ENCODE measurements around the gene PARP11. TPM values are rescaled to one million over a fixed set of nuclear protein-coding genes. Genes with fewer than 3 reads are reported as not detected.

PARP11 gene
- total RNA-seq: 3.3 and 3.6 TPM in 2 replicates

DNA sequence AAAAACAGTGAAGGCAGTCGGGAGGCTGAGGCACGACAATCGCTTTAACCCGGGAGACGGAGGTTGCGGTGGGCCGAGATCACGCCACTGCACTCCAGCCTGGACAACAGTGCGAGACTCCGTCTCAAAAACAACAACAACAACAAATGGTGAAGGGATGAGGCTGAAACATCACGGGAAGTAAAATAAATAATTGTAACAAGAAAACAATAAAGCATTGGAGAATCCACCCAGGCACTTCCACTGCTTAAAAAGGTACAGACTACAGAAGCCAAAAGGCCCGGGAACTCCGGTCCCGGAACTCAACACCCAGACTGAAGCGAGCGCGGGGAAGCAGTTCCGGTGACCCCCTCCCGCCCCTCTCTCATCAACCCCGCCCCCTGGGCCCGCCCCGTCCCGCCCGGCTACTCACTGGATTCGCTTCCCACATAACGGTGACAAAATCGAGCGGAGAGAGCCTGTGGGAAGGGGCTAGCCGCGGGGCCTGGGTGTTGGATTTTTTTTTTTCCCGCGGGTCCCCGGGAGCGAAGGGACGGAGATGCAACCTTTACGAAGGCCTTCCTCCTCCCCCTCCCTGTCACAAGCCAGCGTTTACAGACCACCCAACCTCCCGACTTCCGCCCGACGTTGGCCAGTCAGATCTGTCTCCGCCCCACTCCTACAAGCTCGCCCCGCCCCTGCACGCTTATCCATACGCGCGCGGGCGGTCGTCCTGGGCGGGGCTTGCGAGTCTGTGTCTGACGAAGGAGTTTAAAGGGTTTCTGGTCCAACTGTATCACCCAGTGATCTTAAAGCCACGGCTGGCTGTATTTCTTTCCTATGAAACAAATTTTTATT, at the start of gene PARP11:
PARP11 (minus strand) TSS at position 600 of the 837 bp plus-strand sequence; CDS start at position 430, 170 bp downstream.

Other genes with a start within 250 kb of the PARP11 start
- 2.2 and 9.9 TPM in 2 replicates for gene CRACR2A, start 120.3 kb downstream of the PARP11 start, total RNA-seq

All from placental pericyte (primary cell).